Germinal center (tissue), 1 donor: ENCODE measurements around the gene RAB24.
A peak's percentile ranks its signal among the peaks of the same experiment; 100 is the strongest.
"Not testable (repeated sequence)": the region's sequence is repeated elsewhere in the genome, so short reads cannot be mapped to it uniquely, and the experiment has no call there.

Experiments
- DNase-seq: peaks from one replicate; pipeline ENCODE4 v3.0.0; 2012; ENCODE audit warnings: mixed read lengths, low spot score

Gene RAB24

GRCh38 chr5:177310757-177311391 is 7.4 kb upstream of the RAB24 start:
- DNase-seq, result peak; percentile 71

- DNase-seq, result no peak
Measured at GRCh38 chr5:177310332-177310731, 6.8 kb upstream of the RAB24 start.

- peak; percentile 63 for DNase-seq
Measured at GRCh38 chr5:177309351-177310191, 6.1 kb upstream of the RAB24 start.

- DNase-seq, result no peak
Measured at GRCh38 chr5:177308740-177309139, 5.2 kb upstream of the RAB24 start.

- DNase-seq, result no peak
Measured at GRCh38 chr5:177307544-177308363, 4.2 kb upstream of the RAB24 start.

GRCh38 chr5:177306674-177307543 is 3.4 kb upstream of the RAB24 start:
- no peak for DNase-seq

GRCh38 chr5:177306103-177306640 is 2.7 kb upstream of the RAB24 start:
- DNase-seq, result not testable (repeated sequence)

- no peak for DNase-seq
Measured at GRCh38 chr5:177304392-177305119, 1.0 kb upstream of the RAB24 start.

- no peak for DNase-seq
Measured at GRCh38 chr5:177303925-177304391, 439 bp upstream of the RAB24 start.

GRCh38 chr5:177302354-177303110 is 987 bp downstream of the RAB24 start:
- DNase-seq, result no peak

GRCh38 chr5:177301503-177302165 is 1.9 kb downstream of the RAB24 start:
- DNase-seq, result no peak

GRCh38 chr5:177300951-177301350 is 2.6 kb downstream of the RAB24 start:
- DNase-seq, result no peak

- peak; percentile 75 for DNase-seq
Measured at GRCh38 chr5:177300236-177300880, 3.2 kb downstream of the RAB24 start.

GRCh38 chr5:177299697-177300096 is 3.8 kb downstream of the RAB24 start:
- no peak for DNase-seq

GRCh38 chr5:177297922-177298321 is 5.6 kb downstream of the RAB24 start:
- no peak for DNase-seq

- no peak for DNase-seq
Measured at GRCh38 chr5:177296581-177296980, 6.9 kb downstream of the RAB24 start.

- DNase-seq, result no peak
Measured at GRCh38 chr5:177295924-177296323, 7.6 kb downstream of the RAB24 start.

GRCh38 chr5:177294632-177295031 is 8.9 kb downstream of the RAB24 start:
- no peak for DNase-seq
